ENCODE measurements around the gene ARMC5.
A peak's percentile ranks its signal among the peaks of the same experiment; 100 is the strongest.

ARMC5 gene

DNA sequence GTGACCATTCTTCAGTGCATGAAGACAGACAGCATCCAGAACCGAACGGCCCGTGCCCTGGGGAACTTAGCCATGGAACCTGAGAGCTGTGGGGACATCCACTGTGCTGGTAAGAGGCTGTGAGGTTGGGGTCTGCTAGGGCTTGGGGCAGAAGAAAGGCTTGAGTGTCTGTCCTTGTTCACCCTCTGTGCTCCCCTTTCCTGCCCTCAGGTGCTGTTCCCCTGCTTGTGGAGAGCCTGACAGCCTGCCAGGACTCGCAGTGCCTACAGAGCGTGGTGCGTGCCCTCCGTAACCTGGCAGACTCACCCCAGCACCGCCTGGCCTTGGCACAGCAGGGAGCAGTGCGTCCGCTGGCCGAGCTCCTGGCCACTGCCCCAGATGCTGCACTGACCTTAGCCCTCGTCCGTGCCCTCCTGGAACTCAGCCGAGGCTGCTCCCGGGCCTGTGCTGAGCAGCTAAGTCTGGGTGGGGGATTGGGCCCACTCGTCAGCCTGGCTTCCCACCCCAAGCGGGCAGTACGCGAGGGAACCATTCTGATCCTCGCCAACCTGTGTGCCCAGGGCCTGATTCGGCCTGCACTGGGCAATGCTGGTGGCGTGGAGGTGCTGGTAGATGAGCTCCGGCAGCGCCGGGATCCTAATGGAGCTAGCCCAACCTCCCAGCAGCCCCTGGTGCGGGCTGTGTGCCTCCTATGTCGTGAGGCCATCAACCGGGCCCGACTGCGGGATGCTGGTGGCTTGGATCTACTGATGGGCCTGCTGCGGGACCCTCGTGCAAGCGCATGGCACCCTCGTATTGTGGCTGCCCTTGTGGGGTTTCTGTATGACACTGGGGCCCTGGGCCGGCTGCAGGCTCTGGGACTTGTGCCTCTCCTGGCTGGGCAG, 2.9 kb downstream of the ARMC5 start:
- H3K9me3 Mint-ChIP-seq = no peaks in the 10 kb centered on the region
- H3K27ac Mint-ChIP-seq = no peak overlapping the region
- peaks cover 21 to 26% of the 10 kb centered on the region in 2 donors for H3K4me1 Mint-ChIP-seq
- H3K27me3 Mint-ChIP-seq = no peaks in the 10 kb centered on the region
- peaks cover 40 to 46% of the 10 kb centered on the region in 2 donors for H3K36me3 Mint-ChIP-seq
- H3K4me3 Mint-ChIP-seq = no peak overlapping the region
- ATAC-seq (replicated peaks) (no peak), DNase-seq (no peak)

DNA sequence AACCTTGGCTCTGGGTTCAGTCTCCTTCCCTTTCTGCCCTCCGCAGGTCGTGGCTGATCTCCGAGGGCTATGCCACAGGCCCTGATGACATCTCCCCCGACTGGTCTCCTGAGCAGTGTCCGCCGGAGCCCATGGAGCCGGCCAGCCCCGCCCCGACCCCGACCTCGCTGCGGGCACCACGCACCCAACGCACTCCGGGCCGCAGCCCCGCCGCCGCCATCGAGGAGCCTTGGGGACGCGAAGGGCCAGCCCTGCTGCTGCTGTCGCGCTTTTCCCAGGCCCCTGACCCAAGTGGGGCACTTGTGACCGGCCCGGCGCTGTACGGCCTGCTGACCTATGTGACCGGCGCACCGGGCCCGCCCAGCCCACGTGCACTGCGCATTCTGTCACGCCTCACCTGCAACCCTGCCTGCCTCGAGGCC, 5.1 kb downstream of the ARMC5 start:
- ATAC-seq (replicated peaks) (no peak), DNase-seq (no peak)
- no peak overlapping the region for H3K27ac Mint-ChIP-seq
- H3K36me3 Mint-ChIP-seq = peaks cover 35 to 43% of the 10 kb centered on the region in 2 donors
- no peak overlapping the region for H3K4me3 Mint-ChIP-seq
- H3K9me3 Mint-ChIP-seq = no peaks in the 10 kb centered on the region
- H3K27me3 Mint-ChIP-seq = no peaks in the 10 kb centered on the region
- peaks cover 23 to 24% of the 10 kb centered on the region in 2 donors for H3K4me1 Mint-ChIP-seq

DNA sequence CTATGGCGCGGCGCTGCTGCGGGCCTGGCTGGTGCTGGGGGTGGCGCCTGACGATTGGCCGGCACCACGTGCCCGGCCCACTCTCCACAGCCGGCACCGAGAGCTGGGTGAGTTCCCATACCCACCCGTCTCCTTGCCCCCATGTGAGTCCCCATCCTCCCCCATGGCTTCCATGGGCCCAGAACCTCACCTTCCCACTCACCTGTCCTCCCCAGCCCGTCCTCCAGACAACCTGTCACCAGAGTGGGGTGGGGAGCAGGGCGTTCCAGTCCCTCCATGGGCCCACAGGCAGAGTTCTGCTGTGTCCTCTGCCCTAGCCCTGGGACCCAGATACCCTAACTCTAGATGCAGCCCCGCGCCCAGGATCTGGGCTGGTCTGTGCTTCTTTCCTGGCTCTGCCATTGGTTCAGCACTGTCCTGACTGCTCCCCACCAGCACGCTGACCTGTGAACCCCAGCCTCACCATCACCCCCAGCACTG, 5.5 kb downstream of the ARMC5 start:
- Mint-ChIP-seq H3K27me3 (no peaks in the 10 kb centered on the region), H3K27ac (no peak overlapping the region), H3K4me3 (no peak overlapping the region), H3K4me1 (peaks cover 23 to 24% of the 10 kb centered on the region in 2 donors), H3K36me3 (peaks cover 35 to 43% of the 10 kb centered on the region in 2 donors), H3K9me3 (no peaks in the 10 kb centered on the region)
- no peak for ATAC-seq (replicated peaks)
- DNase-seq = no peak

DNA sequence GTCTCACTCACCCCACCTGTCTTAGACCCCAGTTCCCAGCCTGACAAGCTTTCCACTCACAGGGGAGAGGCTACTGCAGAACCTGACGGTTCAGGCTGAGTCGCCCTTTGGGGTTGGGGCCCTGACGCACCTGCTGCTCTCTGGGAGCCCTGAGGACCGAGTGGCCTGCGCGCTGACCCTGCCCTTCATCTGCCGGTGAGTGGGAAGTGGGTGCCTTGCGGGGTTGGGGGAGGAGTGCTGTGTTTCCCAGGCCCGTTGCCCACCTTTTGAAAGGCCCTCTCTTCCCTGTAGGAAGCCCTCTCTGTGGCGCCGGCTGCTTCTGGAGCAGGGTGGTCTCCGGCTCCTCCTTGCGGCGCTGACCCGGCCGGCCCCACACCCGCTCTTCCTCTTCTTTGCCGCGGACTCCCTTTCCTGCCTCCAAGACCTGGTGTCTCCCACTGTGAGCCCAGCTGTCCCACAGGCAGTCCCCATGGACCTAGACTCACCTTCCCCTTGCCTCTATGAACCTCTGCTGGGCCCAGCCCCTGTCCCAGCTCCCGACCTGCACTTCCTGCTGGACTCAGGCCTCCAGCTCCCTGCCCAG, 6.6 kb downstream of the ARMC5 start:
- Mint-ChIP-seq H3K9me3 (no peaks in the 10 kb centered on the region), H3K36me3 (peaks cover 35 to 43% of the 10 kb centered on the region in 2 donors), H3K27ac (peak overlapping the region; percentile 37), H3K27me3 (peaks cover 0 to 2% of the 10 kb centered on the region in 2 donors), H3K4me1 (peaks cover 17 to 18% of the 10 kb centered on the region in 2 donors), H3K4me3 (no peak overlapping the region)
- ATAC-seq (replicated peaks) (no peak), DNase-seq (no peak)

DNA sequence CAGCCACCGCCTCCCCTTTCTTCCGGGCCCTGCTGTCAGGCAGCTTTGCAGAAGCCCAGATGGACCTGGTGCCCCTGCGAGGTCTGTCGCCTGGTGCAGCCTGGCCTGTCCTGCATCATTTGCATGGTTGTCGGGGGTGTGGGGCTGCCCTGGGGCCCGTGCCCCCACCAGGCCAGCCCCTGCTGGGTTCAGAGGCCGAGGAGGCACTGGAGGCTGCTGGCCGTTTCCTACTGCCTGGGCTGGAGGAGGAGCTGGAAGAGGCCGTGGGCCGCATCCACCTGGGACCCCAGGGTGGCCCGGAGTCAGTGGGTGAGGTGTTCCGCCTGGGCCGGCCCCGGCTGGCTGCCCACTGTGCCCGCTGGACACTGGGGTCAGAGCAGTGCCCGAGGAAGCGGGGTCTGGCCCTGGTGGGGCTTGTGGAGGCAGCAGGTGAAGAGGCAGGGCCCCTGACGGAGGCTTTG, 7.1 kb downstream of the ARMC5 start:
- H3K4me1 Mint-ChIP-seq = peaks cover 19 to 22% of the 10 kb centered on the region in 2 donors
- H3K36me3 Mint-ChIP-seq = peaks cover 35 to 43% of the 10 kb centered on the region in 2 donors
- no peak for DNase-seq
- H3K9me3 Mint-ChIP-seq = no peaks in the 10 kb centered on the region
- no peak for ATAC-seq (replicated peaks)
- H3K27ac Mint-ChIP-seq = peak overlapping the region; percentile 74
- H3K4me3 Mint-ChIP-seq = no peak overlapping the region
- H3K27me3 Mint-ChIP-seq = peaks cover 5 to 7% of the 10 kb centered on the region in 2 donors

DNA sequence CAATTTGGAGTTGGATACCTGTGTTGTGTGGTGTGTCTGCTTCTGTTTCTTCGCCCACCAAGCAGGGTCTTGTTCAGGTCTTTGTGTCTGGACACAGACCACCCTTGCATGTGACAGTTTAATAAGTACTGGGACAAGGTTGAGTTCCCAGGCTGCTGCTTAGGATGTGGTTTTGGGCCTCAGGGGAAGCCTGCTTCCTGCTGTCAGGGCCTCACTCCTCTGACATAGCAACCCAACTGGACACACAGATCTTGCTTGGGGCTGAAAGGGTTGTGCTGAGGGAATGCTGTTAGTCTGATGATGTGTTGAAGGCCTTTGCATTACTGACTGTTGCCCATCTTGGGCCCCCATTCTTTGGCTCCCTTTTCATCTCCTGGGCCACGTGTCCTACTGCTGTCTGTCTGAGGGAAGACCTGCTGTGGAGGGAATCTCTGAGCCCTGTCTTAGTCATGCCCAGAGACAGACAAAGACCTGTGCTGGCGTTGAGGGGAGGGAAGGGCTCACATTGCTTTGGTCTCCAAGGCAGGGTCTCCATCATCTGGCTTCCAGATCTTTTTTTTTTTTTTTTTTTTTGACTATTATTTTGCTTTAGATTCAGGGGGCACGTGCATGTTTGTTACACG, 8.0 kb downstream of the ARMC5 start:
- Mint-ChIP-seq H3K27me3 (peaks cover 6 to 13% of the 10 kb centered on the region in 2 donors), H3K36me3 (peaks cover 35 to 43% of the 10 kb centered on the region in 2 donors), H3K9me3 (no peaks in the 10 kb centered on the region), H3K4me3 (peak overlapping the region in 1 of 2 donors; percentile 23), H3K27ac (peak overlapping the region; percentile 51), H3K4me1 (peaks cover 20 to 29% of the 10 kb centered on the region in 2 donors)
- peak; percentile 60 to 90 for ATAC-seq (replicated peaks)
- DNase-seq = no peak

DNA sequence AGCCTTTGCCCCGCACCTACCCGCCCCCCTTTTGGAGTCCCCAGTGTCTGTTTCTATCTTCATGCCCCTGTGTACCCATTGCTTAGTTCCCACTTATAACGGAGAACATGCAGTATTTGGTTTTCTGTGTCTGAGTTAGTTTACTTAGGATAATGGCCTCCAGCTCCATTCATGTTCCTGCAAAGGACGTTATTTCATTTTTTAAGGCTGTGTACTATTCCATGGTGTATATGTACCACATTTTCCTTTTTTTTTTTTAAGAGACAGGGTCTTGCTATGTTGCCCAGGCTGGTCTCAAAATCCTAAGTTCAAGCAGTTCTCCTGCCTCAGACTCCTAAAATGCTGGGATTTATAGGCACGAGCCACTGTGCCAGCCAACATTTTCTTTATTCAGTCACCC, 8.6 kb downstream of the ARMC5 start:
- peaks cover 10 to 19% of the 10 kb centered on the region in 2 donors for H3K27me3 Mint-ChIP-seq
- DNase-seq (no peak), ATAC-seq (replicated peaks) (no peak)
- peaks cover 31 to 38% of the 10 kb centered on the region in 2 donors for H3K36me3 Mint-ChIP-seq
- peaks cover 0 to 3% of the 10 kb centered on the region in 2 donors for H3K9me3 Mint-ChIP-seq
- no peak overlapping the region for H3K27ac Mint-ChIP-seq
- H3K4me3 Mint-ChIP-seq = no peak overlapping the region
- peaks cover 23 to 34% of the 10 kb centered on the region in 2 donors for H3K4me1 Mint-ChIP-seq

DNA sequence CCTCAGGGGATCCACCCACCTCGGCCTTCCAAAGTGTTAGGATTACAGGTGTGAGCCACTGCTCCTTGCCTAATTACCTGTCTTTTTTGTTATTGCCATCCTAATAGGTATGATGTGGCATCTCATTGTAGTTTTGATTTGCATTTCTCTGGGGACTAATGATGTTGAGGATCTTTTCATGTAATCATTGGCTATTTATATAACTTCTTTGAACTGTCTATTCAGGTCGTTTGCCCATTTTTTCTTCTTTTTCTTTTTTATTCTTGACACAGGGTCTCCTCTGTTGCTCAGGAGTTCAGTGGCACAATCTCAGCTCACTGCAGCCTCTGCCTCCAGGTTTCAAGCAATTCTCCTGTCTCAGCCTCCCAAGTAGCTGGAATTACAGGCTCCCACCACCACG, 11.3 kb downstream of the ARMC5 start:
- H3K27ac Mint-ChIP-seq = no peak overlapping the region
- ATAC-seq (replicated peaks) (no peak), DNase-seq (no peak)
- H3K4me1 Mint-ChIP-seq = peaks cover 23 to 45% of the 10 kb centered on the region in 2 donors
- peaks cover 0 to 4% of the 10 kb centered on the region in 2 donors for H3K9me3 Mint-ChIP-seq
- no peak overlapping the region for H3K4me3 Mint-ChIP-seq
- peaks cover 14 to 16% of the 10 kb centered on the region in 2 donors for H3K36me3 Mint-ChIP-seq
- peaks cover 14 to 37% of the 10 kb centered on the region in 2 donors for H3K27me3 Mint-ChIP-seq

DNA sequence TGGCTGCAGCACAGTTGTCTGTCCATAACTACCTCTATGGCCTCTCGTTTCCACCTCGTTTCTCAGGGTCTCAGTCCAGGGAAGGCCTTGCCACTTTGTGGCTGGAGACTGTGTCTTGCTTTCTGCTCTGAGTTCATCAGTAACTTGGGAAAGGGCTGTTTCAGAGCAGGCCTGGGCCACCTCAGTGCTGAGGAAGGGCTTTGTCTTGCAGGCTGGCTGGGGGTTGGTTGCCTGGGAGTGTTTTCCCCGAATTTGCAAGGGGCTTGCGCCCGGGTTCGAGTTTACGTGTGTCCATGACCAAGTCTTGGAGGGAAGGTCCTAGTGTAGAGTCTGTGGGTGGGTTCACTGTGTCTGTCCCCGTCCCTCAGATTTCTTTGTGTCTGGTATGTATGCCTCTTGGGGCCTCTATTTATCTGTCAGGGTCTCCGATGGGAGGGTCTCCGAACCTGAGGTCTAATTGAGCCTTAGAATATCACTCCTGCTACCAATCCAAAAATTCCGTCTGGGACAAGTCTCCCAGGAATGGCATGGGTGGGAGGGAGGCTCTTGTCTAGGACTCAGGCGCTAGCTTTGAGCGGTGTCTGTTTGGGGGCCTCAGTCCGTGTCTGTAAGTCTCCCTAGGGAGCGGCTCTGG, 12.1 kb downstream of the ARMC5 start:
- ATAC-seq (replicated peaks) = no peak
- H3K27me3 Mint-ChIP-seq = peaks cover 16 to 42% of the 10 kb centered on the region in 2 donors
- DNase-seq = no peak
- H3K36me3 Mint-ChIP-seq = peaks cover 8 to 9% of the 10 kb centered on the region in 2 donors
- no peak overlapping the region for H3K27ac Mint-ChIP-seq
- peak overlapping the region; percentile 12 to 46 for H3K4me3 Mint-ChIP-seq
- H3K9me3 Mint-ChIP-seq = peaks cover 0 to 4% of the 10 kb centered on the region in 2 donors
- peaks cover 25 to 51% of the 10 kb centered on the region in 2 donors for H3K4me1 Mint-ChIP-seq

DNA sequence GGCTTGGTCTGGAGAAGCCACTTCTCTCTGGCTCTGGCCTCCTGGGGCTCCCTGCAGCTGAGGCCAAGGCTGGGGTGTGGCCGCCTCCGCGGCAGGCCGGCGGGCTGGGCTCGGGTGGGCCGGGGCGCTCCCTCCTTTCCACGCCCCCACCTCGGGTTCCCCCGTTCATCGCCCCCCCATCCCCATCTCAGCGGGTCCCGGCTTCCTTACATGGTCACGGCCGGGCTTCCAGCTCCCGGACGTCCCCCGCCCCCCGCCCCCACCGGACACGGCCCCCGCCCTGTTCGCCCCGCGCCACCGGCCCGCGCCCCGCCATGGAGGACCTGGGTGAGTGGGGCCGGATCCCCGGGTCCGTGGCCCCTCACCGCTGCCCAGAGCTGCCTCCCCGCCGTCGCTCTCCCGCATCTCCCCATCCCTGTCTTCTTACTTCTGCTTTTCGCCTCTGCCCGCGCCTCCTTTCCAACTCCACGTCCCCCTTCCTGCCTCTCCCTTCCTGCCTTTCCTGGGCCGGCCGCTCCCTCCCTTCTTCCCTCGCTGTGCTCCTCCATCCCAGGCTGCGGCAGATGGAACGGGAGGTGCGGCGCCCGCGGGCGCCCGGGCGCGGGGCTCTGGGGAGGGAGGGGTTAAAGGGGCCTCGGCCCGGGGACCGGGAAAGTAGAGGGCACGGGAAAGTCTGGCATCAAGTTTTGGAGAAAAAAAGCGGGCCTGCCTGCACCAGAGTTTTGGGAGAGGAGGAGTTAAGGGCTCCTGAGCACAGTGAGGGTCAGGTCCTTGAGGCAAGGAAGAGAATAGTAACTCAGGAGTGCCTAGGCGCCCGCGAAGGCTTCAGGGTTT, 12.8 kb downstream of the ARMC5 start, which contains the start of gene TGFB1I1:
TGFB1I1 (plus strand) TSS at position 278 of the 834 bp plus-strand sequence; CDS start at position 315, 37 bp downstream.
- no peak for DNase-seq
- H3K27me3 Mint-ChIP-seq = peaks cover 21 to 46% of the 10 kb centered on the region in 2 donors
- H3K36me3 Mint-ChIP-seq = peaks cover 3 to 4% of the 10 kb centered on the region in 2 donors
- peaks cover 24 to 52% of the 10 kb centered on the region in 2 donors for H3K4me1 Mint-ChIP-seq
- peak within 1 kb of the TSS; percentile 78 to 81 for H3K4me3 Mint-ChIP-seq
- no peak within 1 kb of the TSS for H3K27ac Mint-ChIP-seq
- H3K9me3 Mint-ChIP-seq = peaks cover 0 to 4% of the 10 kb centered on the region in 2 donors
- ATAC-seq (replicated peaks) = peak; percentile 47 to 48

DNA sequence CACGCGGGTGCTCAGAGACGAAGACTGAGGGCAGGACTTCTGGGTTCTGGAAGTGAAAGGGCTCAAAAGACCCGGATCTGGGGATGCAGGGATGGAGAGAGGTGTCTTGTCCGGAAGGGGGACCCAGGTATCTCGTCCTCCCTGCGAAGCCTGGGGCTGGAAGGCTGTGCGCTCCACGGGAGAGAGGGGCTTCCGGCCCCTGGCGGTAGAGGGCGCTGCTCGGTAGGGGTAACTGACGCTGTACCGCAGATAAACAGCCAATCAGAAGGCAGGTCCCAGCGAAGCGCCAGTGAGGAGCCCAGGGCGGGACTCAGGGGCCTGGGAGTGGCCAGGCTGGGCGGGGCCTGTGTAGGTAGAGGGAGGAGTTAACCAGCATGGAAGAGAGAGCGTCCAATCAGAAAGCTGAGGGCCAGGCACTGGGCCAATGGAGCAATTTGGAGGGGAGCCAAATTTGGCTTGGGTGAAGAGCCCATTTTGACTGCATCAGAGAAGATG, 13.5 kb downstream of the ARMC5 start:
- peaks cover 22 to 50% of the 10 kb centered on the region in 2 donors for H3K27me3 Mint-ChIP-seq
- H3K36me3 Mint-ChIP-seq = no peaks in the 10 kb centered on the region
- DNase-seq = no peak
- peak overlapping the region; percentile 78 to 81 for H3K4me3 Mint-ChIP-seq
- peak in 1 of 2 donors; percentile 41 for ATAC-seq (replicated peaks)
- H3K9me3 Mint-ChIP-seq = peaks cover 0 to 4% of the 10 kb centered on the region in 2 donors
- peaks cover 22 to 52% of the 10 kb centered on the region in 2 donors for H3K4me1 Mint-ChIP-seq
- H3K27ac Mint-ChIP-seq = no peak overlapping the region

DNA sequence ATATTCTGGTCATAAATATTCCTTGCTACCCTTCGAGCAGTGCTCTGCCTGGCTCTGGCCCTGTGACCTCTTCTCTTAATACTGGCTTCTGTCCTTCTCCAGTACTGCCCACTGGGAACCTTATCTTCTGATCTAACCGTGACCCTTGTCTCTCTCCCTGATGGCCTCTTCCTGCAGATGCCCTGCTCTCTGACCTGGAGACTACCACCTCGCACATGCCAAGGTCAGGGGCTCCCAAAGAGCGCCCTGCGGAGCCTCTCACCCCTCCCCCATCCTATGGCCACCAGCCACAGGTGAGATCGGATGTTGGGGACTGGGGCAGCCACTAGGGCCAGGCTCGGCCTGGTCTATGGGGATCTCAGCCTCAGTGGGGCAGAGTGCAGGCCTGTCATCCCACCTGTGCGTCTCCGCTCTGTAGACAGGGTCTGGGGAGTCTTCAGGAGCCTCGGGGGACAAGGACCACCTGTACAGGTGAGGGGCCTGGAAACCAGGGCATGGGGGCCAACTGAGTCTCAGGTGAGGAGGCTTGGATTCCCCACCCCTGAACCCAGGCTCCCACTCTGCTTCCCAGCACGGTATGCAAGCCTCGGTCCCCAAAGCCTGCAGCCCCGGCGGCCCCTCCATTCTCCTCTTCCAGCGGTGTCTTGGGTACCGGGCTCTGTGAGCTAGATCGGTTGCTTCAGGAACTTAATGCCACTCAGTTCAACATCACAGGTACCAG, 14.1 kb downstream of the ARMC5 start:
- peaks cover 27 to 55% of the 10 kb centered on the region in 2 donors for H3K27me3 Mint-ChIP-seq
- DNase-seq (no peak), ATAC-seq (replicated peaks) (no peak)
- peaks cover 0 to 6% of the 10 kb centered on the region in 2 donors for H3K9me3 Mint-ChIP-seq
- no peaks in the 10 kb centered on the region for H3K36me3 Mint-ChIP-seq
- H3K4me3 Mint-ChIP-seq = peak overlapping the region in 1 of 2 donors; percentile 21
- peaks cover 28 to 51% of the 10 kb centered on the region in 2 donors for H3K4me1 Mint-ChIP-seq
- no peak overlapping the region for H3K27ac Mint-ChIP-seq

All from stimulated activated naive B cell treated with anti-CD40 and anti-IgM and Interleukin-4, amounts not matched to agents 10 μg/mL and 1 μg/mL and 100 μg/mL, for 72 hours (primary cell).